ENCODE results near the gene CREBL2.

Gene CREBL2

DNA sequence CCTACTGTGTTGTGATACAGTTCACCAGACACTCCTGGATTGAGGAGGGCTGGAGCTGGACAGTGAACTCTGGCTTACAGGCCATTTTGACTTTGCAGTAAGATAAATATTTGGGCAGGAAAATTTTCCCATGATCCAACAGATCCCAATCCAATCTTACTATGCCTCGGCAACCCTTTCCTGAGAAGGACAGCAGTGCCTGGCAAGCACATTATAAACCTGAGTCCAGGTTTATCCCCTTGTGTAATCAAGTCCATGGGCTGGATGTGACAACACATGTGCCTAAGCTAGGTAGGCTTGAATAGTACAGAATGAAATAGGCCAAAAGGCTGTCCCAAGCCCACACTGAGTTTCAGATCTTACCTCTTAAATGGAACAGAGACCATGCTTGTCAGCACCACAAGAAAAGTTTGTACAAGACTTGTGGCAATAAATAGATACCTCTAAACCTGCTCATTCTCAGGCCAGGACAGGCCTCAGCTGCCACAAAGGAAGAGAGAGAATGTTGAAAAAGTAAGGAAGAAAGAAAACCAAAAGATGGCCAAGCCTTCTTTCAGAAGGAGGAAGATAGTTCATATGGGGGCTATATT, 34.9 kb downstream of the CREBL2 start:
- Histone ChIP-seq H3K9me2 (ENCODE audit: low read depth, low read length) (no peaks in the 10 kb centered on the region), H3K9ac (ENCODE audit: low read length) (no peak overlapping the region), H4K20me1 (ENCODE audit: insufficient read depth, low read length) (no peaks in the 10 kb centered on the region), H3K27ac (ENCODE audit: low read depth, low read length, poor library complexity, severe bottlenecking) (no peak overlapping the region), H3F3A (ENCODE audit: insufficient read depth, low read length) (no peaks in the 10 kb centered on the region), H3K27me3 (ENCODE audit: insufficient read depth, low read length) (no peaks in the 10 kb centered on the region), H3K4me1 (ENCODE audit: insufficient read depth, low read length, severe bottlenecking) (peaks cover 7% of the 10 kb centered on the region), H3K79me2 (ENCODE audit: insufficient read depth, low read length) (no peaks in the 10 kb centered on the region), H3K4me2 (ENCODE audit: low read length) (no peak overlapping the region), H3K36me3 (ENCODE audit: insufficient read depth, low read length) (no peaks in the 10 kb centered on the region), H3K4me3 (ENCODE audit: low read depth, low read length, poor library complexity, severe bottlenecking) (no peak overlapping the region), H2AFZ (ENCODE audit: low read length) (no peak overlapping the region), H3K9me3 (ENCODE audit: low read length) (peaks cover 19% of the 10 kb centered on the region)
- TF ChIP-seq, protein P1, sequence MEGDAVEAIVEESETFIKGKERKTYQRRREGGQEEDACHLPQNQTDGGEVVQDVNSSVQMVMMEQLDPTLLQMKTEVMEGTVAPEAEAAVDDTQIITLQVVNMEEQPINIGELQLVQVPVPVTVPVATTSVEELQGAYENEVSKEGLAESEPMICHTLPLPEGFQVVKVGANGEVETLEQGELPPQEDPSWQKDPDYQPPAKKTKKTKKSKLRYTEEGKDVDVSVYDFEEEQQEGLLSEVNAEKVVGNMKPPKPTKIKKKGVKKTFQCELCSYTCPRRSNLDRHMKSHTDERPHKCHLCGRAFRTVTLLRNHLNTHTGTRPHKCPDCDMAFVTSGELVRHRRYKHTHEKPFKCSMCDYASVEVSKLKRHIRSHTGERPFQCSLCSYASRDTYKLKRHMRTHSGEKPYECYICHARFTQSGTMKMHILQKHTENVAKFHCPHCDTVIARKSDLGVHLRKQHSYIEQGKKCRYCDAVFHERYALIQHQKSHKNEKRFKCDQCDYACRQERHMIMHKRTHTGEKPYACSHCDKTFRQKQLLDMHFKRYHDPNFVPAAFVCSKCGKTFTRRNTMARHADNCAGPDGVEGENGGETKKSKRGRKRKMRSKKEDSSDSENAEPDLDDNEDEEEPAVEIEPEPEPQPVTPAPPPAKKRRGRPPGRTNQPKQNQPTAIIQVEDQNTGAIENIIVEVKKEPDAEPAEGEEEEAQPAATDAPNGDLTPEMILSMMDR (IDR thresholded peaks at IDR 0.05; ENCODE audit: low read length), result no peak
- no peak for TF ChIP-seq EZH2 (IDR thresholded peaks at IDR 0.05; ENCODE audit: borderline replicate concordance, low read length)

DNA sequence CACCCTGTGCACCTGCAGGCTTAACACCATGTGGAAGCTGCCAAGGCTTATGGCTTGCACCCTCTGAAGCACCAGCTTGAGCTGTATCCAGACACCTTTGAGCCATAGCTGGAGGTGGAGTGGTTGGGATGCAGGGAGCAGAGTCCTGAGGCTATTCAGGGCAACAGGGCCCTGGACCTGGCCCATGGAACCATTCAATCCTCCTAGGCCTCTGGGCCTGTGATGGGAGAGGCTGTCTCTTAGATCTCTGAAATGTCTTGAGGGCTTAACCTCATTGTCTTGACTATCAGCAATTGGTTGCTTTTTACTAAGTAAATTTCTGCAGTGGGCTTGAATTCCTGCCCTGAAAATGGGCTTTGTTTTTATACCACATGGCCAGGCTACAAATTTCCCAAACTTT, 36.6 kb downstream of the CREBL2 start:
- H3K27me3 ChIP-seq (ENCODE audit: insufficient read depth, low read length), result no peaks in the 10 kb centered on the region
- H3K4me1 ChIP-seq (ENCODE audit: insufficient read depth, low read length, severe bottlenecking), result peaks cover 4% of the 10 kb centered on the region
- H3K9me3 ChIP-seq (ENCODE audit: low read length), result peaks cover 19% of the 10 kb centered on the region
- H3K4me3 ChIP-seq (ENCODE audit: low read depth, low read length, poor library complexity, severe bottlenecking), result no peak overlapping the region
- no peaks in the 10 kb centered on the region for H3F3A ChIP-seq (ENCODE audit: insufficient read depth, low read length)
- H3K9ac ChIP-seq (ENCODE audit: low read length), result no peak overlapping the region
- no peaks in the 10 kb centered on the region for H4K20me1 ChIP-seq (ENCODE audit: insufficient read depth, low read length)
- no peak overlapping the region for H3K27ac ChIP-seq (ENCODE audit: low read depth, low read length, poor library complexity, severe bottlenecking)
- no peak overlapping the region for H2AFZ ChIP-seq (ENCODE audit: low read length)
- H3K9me2 ChIP-seq (ENCODE audit: low read depth, low read length), result no peaks in the 10 kb centered on the region
- no peak for TF ChIP-seq EZH2 (IDR thresholded peaks at IDR 0.05; ENCODE audit: borderline replicate concordance, low read length)
- TF ChIP-seq, protein P1 (IDR thresholded peaks at IDR 0.05; ENCODE audit: low read length), result no peak
- H3K79me2 ChIP-seq (ENCODE audit: insufficient read depth, low read length), result no peaks in the 10 kb centered on the region
- no peak overlapping the region for H3K4me2 ChIP-seq (ENCODE audit: low read length)
- no peaks in the 10 kb centered on the region for H3K36me3 ChIP-seq (ENCODE audit: insufficient read depth, low read length)

DNA sequence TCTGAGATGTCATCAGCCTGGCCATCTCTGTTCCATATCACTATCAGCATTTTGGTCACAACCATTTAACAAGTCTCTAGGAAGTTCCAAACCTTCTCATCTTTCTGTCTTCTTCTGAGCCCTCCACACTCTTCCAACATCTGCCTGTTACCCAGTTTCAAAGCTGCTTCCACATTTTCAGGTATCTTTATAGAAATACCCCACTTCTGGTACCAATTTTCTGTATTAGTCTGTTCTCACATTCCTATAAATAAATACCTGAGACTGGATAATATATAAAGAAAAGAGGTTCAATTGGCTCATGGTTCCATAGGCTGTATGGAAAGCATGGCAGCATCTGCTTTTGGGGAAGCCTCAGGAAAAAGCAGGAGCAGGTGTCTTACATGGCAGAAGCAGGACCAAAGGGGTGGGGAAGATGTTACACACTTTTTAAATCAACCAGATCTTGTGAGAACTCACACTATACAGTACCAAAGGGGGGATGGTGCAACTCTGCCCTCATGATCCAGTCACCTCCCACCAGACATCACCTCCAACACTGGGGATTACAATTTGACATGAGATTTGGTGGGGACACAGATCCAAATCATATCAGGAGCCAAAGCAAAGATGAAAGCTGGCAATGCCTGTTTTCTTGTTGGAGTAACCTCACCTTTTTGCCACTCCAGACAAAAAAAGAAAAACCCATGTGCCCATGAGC, 37.4 kb downstream of the CREBL2 start:
- no peak overlapping the region for H3K4me2 ChIP-seq (ENCODE audit: low read length)
- H3F3A ChIP-seq (ENCODE audit: insufficient read depth, low read length), result no peaks in the 10 kb centered on the region
- H3K9me3 ChIP-seq (ENCODE audit: low read length), result peaks cover 19% of the 10 kb centered on the region
- H3K9me2 ChIP-seq (ENCODE audit: low read depth, low read length), result no peaks in the 10 kb centered on the region
- no peak overlapping the region for H3K4me3 ChIP-seq (ENCODE audit: low read depth, low read length, poor library complexity, severe bottlenecking)
- H4K20me1 ChIP-seq (ENCODE audit: insufficient read depth, low read length), result no peaks in the 10 kb centered on the region
- TF ChIP-seq EZH2 (IDR thresholded peaks at IDR 0.05; ENCODE audit: borderline replicate concordance, low read length), result no peak
- TF ChIP-seq, protein P1 (IDR thresholded peaks at IDR 0.05; ENCODE audit: low read length), result no peak
- no peaks in the 10 kb centered on the region for H3K36me3 ChIP-seq (ENCODE audit: insufficient read depth, low read length)
- H3K9ac ChIP-seq (ENCODE audit: low read length), result no peak overlapping the region
- no peaks in the 10 kb centered on the region for H3K27me3 ChIP-seq (ENCODE audit: insufficient read depth, low read length)
- no peaks in the 10 kb centered on the region for H3K79me2 ChIP-seq (ENCODE audit: insufficient read depth, low read length)
- H3K27ac ChIP-seq (ENCODE audit: low read depth, low read length, poor library complexity, severe bottlenecking), result no peak overlapping the region
- no peaks in the 10 kb centered on the region for H3K4me1 ChIP-seq (ENCODE audit: insufficient read depth, low read length, severe bottlenecking)
- no peak overlapping the region for H2AFZ ChIP-seq (ENCODE audit: low read length)

Data from OCI-LY1 (cell line).